ENCODE data around the gene SLC25A25. TPM values are rescaled to one million over a fixed set of nuclear protein-coding genes. Genes with fewer than 3 reads are reported as not detected.

The SLC25A25 gene
- total and polyA plus RNA-seq, 3 experiments from 2014 or later, result 17.7 to 19.8 (median 17.8) TPM

- peaks cover 56% of the 10 kb centered on the region for H3K4me1 ChIP-seq (ENCODE audit: insufficient read depth, low read length)
- H3K36me3 Mint-ChIP-seq, result peaks cover 3 to 63% (median 10%) of the 10 kb centered on the region in 3 donors
- H3K36me3 ChIP-seq (ENCODE audit: insufficient read depth, low read length), result peaks cover 33% of the 10 kb centered on the region
- H3K4me3 Mint-ChIP-seq, result no peak overlapping the region
- H3K9me3 Mint-ChIP-seq, result no peaks in the 10 kb centered on the region
- ChIA-PET CTCF (interaction anchor here (1.1 kb wide), 1 partner anchor 17 kb away, joined by 3 read pairs; no protein-coding TSS in a partner anchor), POLR2A (interaction anchor here (0.6 kb wide), 1 partner anchor 10 kb away, joined by 3 read pairs; no protein-coding TSS in a partner anchor)
- peaks cover 38 to 69% (median 45%) of the 10 kb centered on the region in 3 donors for H3K4me1 Mint-ChIP-seq
- H3K27me3 Mint-ChIP-seq, result no peaks in the 10 kb centered on the region
- no peaks in the 10 kb centered on the region for H3K27me3 ChIP-seq (ENCODE audit: insufficient read depth, low read length, poor library complexity, severe bottlenecking)
- no peaks in the 10 kb centered on the region for H3K9me3 ChIP-seq (ENCODE audit: low read length)
- H3K4me3 ChIP-seq (ENCODE audit: low read length), result no peak overlapping the region
- no peak for DNase-seq
- peak overlapping the region in 2 of 8 donors; percentile 51 to 72 for H3K27ac Mint-ChIP-seq
- peak overlapping the region; percentile 54 for H3K27ac ChIP-seq (ENCODE audit: low read depth, low read length)
Measured at GRCh38 chr9:128100581-128100980, 32.5 kb downstream of the SLC25A25 start.

DNA sequence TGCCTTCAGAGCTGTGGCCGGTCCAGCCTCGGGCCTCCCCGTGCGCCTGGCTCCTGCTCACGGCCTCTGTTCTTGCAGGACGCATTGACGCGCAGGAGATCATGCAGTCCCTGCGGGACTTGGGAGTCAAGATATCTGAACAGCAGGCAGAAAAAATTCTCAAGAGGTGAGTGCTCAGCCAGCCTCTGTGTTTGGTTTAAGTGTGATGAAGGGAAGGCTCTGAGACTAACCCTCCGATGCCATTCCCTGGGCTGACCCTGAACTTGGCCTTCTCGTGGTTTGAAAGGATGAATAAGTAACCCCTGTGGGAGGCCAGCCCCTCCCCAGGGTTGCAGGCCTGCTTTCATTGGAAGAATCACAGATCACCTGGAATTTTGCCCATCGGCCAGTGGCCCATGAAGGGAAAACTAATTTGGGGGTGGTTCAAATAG is 33.2 kb downstream of the SLC25A25 start:
- peaks cover 38 to 69% (median 45%) of the 10 kb centered on the region in 3 donors for H3K4me1 Mint-ChIP-seq
- H3K27ac ChIP-seq (ENCODE audit: low read depth, low read length), result no peak overlapping the region
- peaks cover 58% of the 10 kb centered on the region for H3K4me1 ChIP-seq (ENCODE audit: insufficient read depth, low read length)
- H3K36me3 Mint-ChIP-seq, result peaks cover 3 to 69% (median 10%) of the 10 kb centered on the region in 3 donors
- peak overlapping the region in 1 of 7 donors; percentile 44 for H3K4me3 Mint-ChIP-seq
- CTCF ChIA-PET, result interaction anchor here (1.1 kb wide), 1 partner anchor 18 kb away, joined by 3 read pairs; no protein-coding TSS in a partner anchor
- H3K9me3 ChIP-seq (ENCODE audit: low read length), result no peaks in the 10 kb centered on the region
- peaks cover 39% of the 10 kb centered on the region for H3K36me3 ChIP-seq (ENCODE audit: insufficient read depth, low read length)
- peak overlapping the region in 2 of 8 donors; percentile 51 to 72 for H3K27ac Mint-ChIP-seq
- H3K27me3 ChIP-seq (ENCODE audit: insufficient read depth, low read length, poor library complexity, severe bottlenecking), result no peaks in the 10 kb centered on the region
- H3K27me3 Mint-ChIP-seq, result no peaks in the 10 kb centered on the region
- no peaks in the 10 kb centered on the region for H3K9me3 Mint-ChIP-seq
- H3K4me3 ChIP-seq (ENCODE audit: low read length), result no peak overlapping the region
- DNase-seq, result no peak
- POLR2A ChIA-PET, result interaction anchor here (0.6 kb wide), 1 partner anchor 9 kb away, joined by 3 read pairs; no protein-coding TSS in a partner anchor

- H3K4me3 Mint-ChIP-seq, result no peak overlapping the region
- peak overlapping the region in 1 of 8 donors; percentile 38 for H3K27ac Mint-ChIP-seq
- H3K27me3 Mint-ChIP-seq, result no peaks in the 10 kb centered on the region
- Histone ChIP-seq H3K27me3 (ENCODE audit: insufficient read depth, low read length, poor library complexity, severe bottlenecking) (no peaks in the 10 kb centered on the region), H3K27ac (ENCODE audit: low read depth, low read length) (no peak overlapping the region), H3K4me3 (ENCODE audit: low read length) (no peak overlapping the region), H3K4me1 (ENCODE audit: insufficient read depth, low read length) (peaks cover 63% of the 10 kb centered on the region), H3K9me3 (ENCODE audit: low read length) (no peaks in the 10 kb centered on the region), H3K36me3 (ENCODE audit: insufficient read depth, low read length) (peaks cover 44% of the 10 kb centered on the region)
- CTCF ChIA-PET, result no interaction called here
- peaks cover 36 to 67% (median 41%) of the 10 kb centered on the region in 3 donors for H3K4me1 Mint-ChIP-seq
- DNase-seq, result no peak
- POLR2A ChIA-PET, result no interaction called here
- peaks cover 3 to 72% (median 8%) of the 10 kb centered on the region in 3 donors for H3K36me3 Mint-ChIP-seq
- no peaks in the 10 kb centered on the region for H3K9me3 Mint-ChIP-seq
Measured at GRCh38 chr9:128101690-128102089, 33.7 kb downstream of the SLC25A25 start.

DNA sequence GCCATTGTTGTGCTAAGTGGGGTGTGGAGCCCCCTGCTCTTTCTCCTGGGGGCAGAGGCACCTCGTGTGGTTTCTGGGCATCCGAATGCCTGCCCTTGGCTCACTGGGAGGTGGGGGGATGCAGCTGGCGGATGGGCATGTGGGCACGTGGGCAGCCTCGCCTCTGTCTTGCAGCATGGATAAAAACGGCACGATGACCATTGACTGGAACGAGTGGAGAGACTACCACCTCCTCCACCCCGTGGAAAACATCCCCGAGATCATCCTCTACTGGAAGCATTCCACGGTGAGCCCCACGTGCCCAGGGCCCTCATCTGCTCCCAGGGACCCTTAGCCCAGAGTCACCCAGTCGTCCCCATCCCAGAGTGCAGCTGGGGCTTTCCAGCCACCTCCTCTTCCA is 34.2 kb downstream of the SLC25A25 start:
- no peak overlapping the region for H3K4me3 ChIP-seq (ENCODE audit: low read length)
- H3K27me3 ChIP-seq (ENCODE audit: insufficient read depth, low read length, poor library complexity, severe bottlenecking), result no peaks in the 10 kb centered on the region
- H3K36me3 ChIP-seq (ENCODE audit: insufficient read depth, low read length), result peaks cover 47% of the 10 kb centered on the region
- CTCF ChIA-PET, result interaction anchor here (1.4 to 2.5 kb wide), 2 partner anchors 10 to 15 kb away, joined by 6 to 9 read pairs; no protein-coding TSS in a partner anchor
- H3K4me1 Mint-ChIP-seq, result peaks cover 31 to 62% (median 36%) of the 10 kb centered on the region in 3 donors
- H3K9me3 ChIP-seq (ENCODE audit: low read length), result no peaks in the 10 kb centered on the region
- peaks cover 61% of the 10 kb centered on the region for H3K4me1 ChIP-seq (ENCODE audit: insufficient read depth, low read length)
- POLR2A ChIA-PET, result no interaction called here
- H3K27me3 Mint-ChIP-seq, result no peaks in the 10 kb centered on the region
- DNase-seq, result no peak
- peak overlapping the region in 4 of 8 donors; percentile 61 to 84 (median 70) for H3K27ac Mint-ChIP-seq
- no peaks in the 10 kb centered on the region for H3K9me3 Mint-ChIP-seq
- H3K27ac ChIP-seq (ENCODE audit: low read depth, low read length), result no peak overlapping the region
- H3K36me3 Mint-ChIP-seq, result peaks cover 3 to 72% (median 8%) of the 10 kb centered on the region in 3 donors
- no peak overlapping the region for H3K4me3 Mint-ChIP-seq

DNA sequence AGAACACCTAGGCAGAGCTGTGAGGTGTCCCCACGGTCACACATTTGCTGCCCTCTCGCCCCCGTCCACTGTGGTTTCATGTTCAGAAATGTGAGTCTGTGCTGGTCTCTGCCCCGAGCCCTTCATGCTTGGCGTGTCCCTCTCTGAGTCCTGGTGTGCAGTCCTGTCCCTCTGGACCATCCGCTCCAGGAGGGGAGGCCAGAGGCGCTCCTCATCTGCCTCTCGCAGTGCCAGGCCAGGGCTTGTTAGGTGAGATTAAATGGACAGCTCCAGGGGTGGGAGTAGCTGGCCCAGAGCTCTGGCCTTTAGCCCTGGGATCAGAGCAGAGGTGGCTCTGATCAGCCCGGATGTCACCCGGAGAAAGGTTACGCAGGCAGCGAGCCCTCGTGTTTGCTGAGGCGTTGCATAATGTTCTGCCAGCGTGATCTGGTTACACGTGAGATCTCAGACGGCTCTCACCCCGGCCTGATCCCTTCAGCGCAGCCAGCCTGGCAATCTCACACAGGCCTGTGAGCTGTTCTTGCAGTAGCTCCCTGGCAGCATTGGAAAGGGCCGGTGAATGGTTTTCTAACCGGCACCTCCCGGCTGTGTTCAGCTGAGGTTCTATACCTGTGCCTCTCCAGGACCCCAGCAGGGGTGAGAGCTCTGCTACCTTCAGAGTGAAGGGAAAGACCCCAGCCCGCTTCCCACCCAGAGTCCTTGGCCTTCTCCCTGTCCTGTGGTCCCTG is 35.0 kb downstream of the SLC25A25 start:
- POLR2A ChIA-PET, result interaction anchor here (0.5 kb wide), 1 partner anchor 154 kb away, joined by 8 read pairs; no protein-coding TSS in a partner anchor
- Histone ChIP-seq H3K4me1 (ENCODE audit: insufficient read depth, low read length) (peaks cover 53% of the 10 kb centered on the region), H3K4me3 (ENCODE audit: low read length) (no peak overlapping the region), H3K27ac (ENCODE audit: low read depth, low read length) (no peak overlapping the region), H3K27me3 (ENCODE audit: insufficient read depth, low read length, poor library complexity, severe bottlenecking) (no peaks in the 10 kb centered on the region), H3K36me3 (ENCODE audit: insufficient read depth, low read length) (peaks cover 56% of the 10 kb centered on the region), H3K9me3 (ENCODE audit: low read length) (no peaks in the 10 kb centered on the region)
- Mint-ChIP-seq H3K36me3 (peaks cover 3 to 80% (median 8%) of the 10 kb centered on the region in 3 donors), H3K27me3 (no peaks in the 10 kb centered on the region), H3K9me3 (no peaks in the 10 kb centered on the region), H3K4me3 (peak overlapping the region in 2 of 7 donors; percentile 50 to 58), H3K27ac (peak overlapping the region in 7 of 8 donors; percentile 47 to 94 (median 69)), H3K4me1 (peaks cover 28 to 53% (median 29%) of the 10 kb centered on the region in 3 donors)
- CTCF ChIA-PET, result interaction anchor here (0.7 to 2.5 kb wide), 5 partner anchors 11 to 160 kb away, joined by 3 to 9 read pairs (median 3); no protein-coding TSS in a partner anchor
- no peak for DNase-seq

DNA sequence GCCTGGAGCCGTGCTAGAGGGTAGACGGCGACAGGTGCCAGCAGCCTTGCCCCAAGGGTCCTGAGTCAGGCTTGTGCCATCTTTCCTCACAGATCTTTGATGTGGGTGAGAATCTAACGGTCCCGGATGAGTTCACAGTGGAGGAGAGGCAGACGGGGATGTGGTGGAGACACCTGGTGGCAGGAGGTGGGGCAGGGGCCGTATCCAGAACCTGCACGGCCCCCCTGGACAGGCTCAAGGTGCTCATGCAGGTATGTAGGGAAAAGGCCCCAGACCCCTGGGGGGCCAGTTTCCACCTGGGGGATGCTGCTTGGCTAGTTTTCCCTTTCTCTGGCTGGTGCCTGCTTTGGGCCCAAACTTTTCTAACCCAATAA is 35.5 kb downstream of the SLC25A25 start:
- DNase-seq, result peak in 2 of 5 donors; percentile 29 to 43
- peak overlapping the region in 2 of 7 donors; percentile 8 to 58 for H3K4me3 Mint-ChIP-seq

GRCh38 chr9:128104171-128104618 is 36.2 kb downstream of the SLC25A25 start:
- Histone ChIP-seq H3K9me3 (ENCODE audit: low read length) (no peaks in the 10 kb centered on the region), H3K27me3 (ENCODE audit: insufficient read depth, low read length, poor library complexity, severe bottlenecking) (no peaks in the 10 kb centered on the region), H3K27ac (ENCODE audit: low read depth, low read length) (no peak overlapping the region), H3K36me3 (ENCODE audit: insufficient read depth, low read length) (peaks cover 58% of the 10 kb centered on the region), H3K4me1 (ENCODE audit: insufficient read depth, low read length) (peaks cover 41% of the 10 kb centered on the region), H3K4me3 (ENCODE audit: low read length) (no peak overlapping the region)
- CTCF ChIA-PET, result interaction anchor here (1.4 to 2.5 kb wide), 4 partner anchors 12 to 162 kb away, joined by 3 to 14 read pairs (median 6); no protein-coding TSS in a partner anchor
- Mint-ChIP-seq H3K4me1 (peaks cover 19 to 42% (median 20%) of the 10 kb centered on the region in 3 donors), H3K4me3 (no peak overlapping the region), H3K9me3 (no peaks in the 10 kb centered on the region), H3K27ac (peak overlapping the region in 3 of 8 donors; percentile 37 to 65 (median 59)), H3K27me3 (no peaks in the 10 kb centered on the region), H3K36me3 (peaks cover 3 to 87% (median 11%) of the 10 kb centered on the region in 3 donors)
- POLR2A ChIA-PET, result no interaction called here
- no peak for DNase-seq

More for the DNA sequence above, 35.5 kb downstream of the SLC25A25 start:
- Histone ChIP-seq H3K36me3 (ENCODE audit: insufficient read depth, low read length) (peaks cover 58% of the 10 kb centered on the region), H3K4me3 (ENCODE audit: low read length) (no peak overlapping the region), H3K9me3 (ENCODE audit: low read length) (no peaks in the 10 kb centered on the region), H3K27ac (ENCODE audit: low read depth, low read length) (no peak overlapping the region), H3K4me1 (ENCODE audit: insufficient read depth, low read length) (peaks cover 47% of the 10 kb centered on the region), H3K27me3 (ENCODE audit: insufficient read depth, low read length, poor library complexity, severe bottlenecking) (no peaks in the 10 kb centered on the region)
- Mint-ChIP-seq H3K27me3 (no peaks in the 10 kb centered on the region), H3K9me3 (no peaks in the 10 kb centered on the region), H3K4me1 (peaks cover 23 to 48% (median 24%) of the 10 kb centered on the region in 3 donors), H3K36me3 (peaks cover 3 to 83% (median 8%) of the 10 kb centered on the region in 3 donors), H3K27ac (peak overlapping the region in 6 of 8 donors; percentile 29 to 94 (median 61))
- CTCF ChIA-PET, result interaction anchor here (0.9 to 2.5 kb wide), 4 partner anchors 11 to 161 kb away, joined by 3 to 14 read pairs (median 6); no protein-coding TSS in a partner anchor
- POLR2A ChIA-PET, result no interaction called here
